ENCODE measurements around the gene LHX1. TPM values are rescaled to one million over a fixed set of nuclear protein-coding genes. Genes with fewer than 3 reads are reported as not detected.
A peak's percentile ranks its signal among the peaks of the same experiment; 100 is the strongest.

Gene LHX1
- total RNA-seq, 1 experiment from 2014 or later, result 0.61 TPM

- no peaks in the 10 kb centered on the region for H3K9me3 Mint-ChIP-seq
- H3K4me1 Mint-ChIP-seq, result peaks cover 70% of the 10 kb centered on the region
- ATAC-seq (no peak), DNase-seq (ENCODE audit: low spot score) (peak; percentile 30)
- peaks cover 99% of the 10 kb centered on the region for H3K27me3 Mint-ChIP-seq (ENCODE audit: low read depth)
- CTCF ChIA-PET, result interaction anchor here (1.4 kb wide), 1 partner anchor 107 kb away, joined by 3 read pairs; no protein-coding TSS in a partner anchor
- TF ChIP-seq PREB (CRISPR knock-in tag; IDR thresholded peaks at IDR 0.05; ENCODE audit: borderline replicate concordance) (no peak), PRDM15 (CRISPR knock-in tag; IDR thresholded peaks at IDR 0.05) (peak; percentile 85)
- no peaks in the 10 kb centered on the region for H3K36me3 Mint-ChIP-seq
- H3K4me3 Mint-ChIP-seq, result peak overlapping the region; percentile 54
- POLR2A ChIA-PET, result no interaction called here
- H3K27ac Mint-ChIP-seq, result no peak overlapping the region
Measured at GRCh38 chr17:36939802-36940312, 2.6 kb downstream of the LHX1 start.

GRCh38 chr17:36940313-36941264 is 3.3 kb downstream of the LHX1 start:
- POLR2A ChIA-PET, result no interaction called here
- ATAC-seq (no peak), DNase-seq (ENCODE audit: low spot score) (peak; percentile 36)
- Mint-ChIP-seq H3K9me3 (no peaks in the 10 kb centered on the region), H3K27me3 (ENCODE audit: low read depth) (peaks cover 99% of the 10 kb centered on the region), H3K36me3 (no peaks in the 10 kb centered on the region), H3K4me3 (peak overlapping the region; percentile 18), H3K27ac (no peak overlapping the region), H3K4me1 (peaks cover 68% of the 10 kb centered on the region)
- TF ChIP-seq E2F5 (CRISPR knock-in tag; IDR thresholded peaks at IDR 0.05), result 0 out of 2 replicates have a peak, but pooled peaks have one; percentile 32
- no peak for TF ChIP-seq FOXK1 (CRISPR knock-in tag; IDR thresholded peaks at IDR 0.05)
- TF ChIP-seq KAT7 (CRISPR knock-in tag; IDR thresholded peaks at IDR 0.05; ENCODE audit: borderline replicate concordance), result peak; percentile 52; the same call in 1 of the 2 replicates
- TF ChIP-seq FOXP4 (CRISPR knock-in tag; IDR thresholded peaks at IDR 0.05), result no peak
- CTCF ChIA-PET, result interaction anchor here (1.0 to 1.4 kb wide), 3 partner anchors 9 to 283 kb away, joined by 3 read pairs; no protein-coding TSS in a partner anchor

- no peak overlapping the region for H3K27ac Mint-ChIP-seq
- DNase-seq (ENCODE audit: low spot score) (peak; percentile 33), ATAC-seq (no peak)
- peaks cover 70% of the 10 kb centered on the region for H3K4me1 Mint-ChIP-seq
- peak; percentile 17; the same call in 1 of the 2 replicates for TF ChIP-seq PRDM15 (CRISPR knock-in tag; IDR thresholded peaks at IDR 0.05)
- no peak for TF ChIP-seq EMX1 (CRISPR knock-in tag; IDR thresholded peaks at IDR 0.05)
- H3K9me3 Mint-ChIP-seq, result no peaks in the 10 kb centered on the region
- peak overlapping the region; percentile 18 for H3K4me3 Mint-ChIP-seq
- peaks cover 100% of the 10 kb centered on the region for H3K27me3 Mint-ChIP-seq (ENCODE audit: low read depth)
- CTCF ChIA-PET, result interaction anchor here (0.5 to 1.2 kb wide), 3 partner anchors 8 to 284 kb away, joined by 3 read pairs; no protein-coding TSS in a partner anchor
- no peaks in the 10 kb centered on the region for H3K36me3 Mint-ChIP-seq
- POLR2A ChIA-PET, result no interaction called here
Measured at GRCh38 chr17:36941265-36942010, 4.2 kb downstream of the LHX1 start.
